Gastrocnemius medialis (tissue), 4 donors: ENCODE measurements around the gene HCN2.

Experiments
- CTCF ChIP-seq, 5 experiments: fragments of 450-650 bp in 3 of 5; fragments of 200-600 bp in 2 of 5; sonication (generic) in 2 of 5; IDR thresholded peaks in 4 of 5; conservative IDR thresholded peaks in 1 of 5; 1 replicate in 4 of 5; 2 replicates in 1 of 5; pipeline ENCODE4 v1.5.1; 2016 to 2019; ENCODE audit warnings: antibody characterized with exemption in 5 of 5, mild to moderate bottlenecking in 3 of 5, moderate library complexity in 3 of 5
- POLR2A ChIP-seq, 2 donors: fragments of 450-650 bp; IDR thresholded peaks; one replicate each; pipeline ENCODE4 v1.6.1; 2017; ENCODE audit warnings: antibody characterized with exemption in 2 of 2, mild to moderate bottlenecking in 2 of 2, moderate library complexity in 2 of 2

- no peak for TF ChIP-seq CTCF (IDR thresholded peaks at IDR 0.05 in 4 of 5, conservative IDR thresholded peaks at IDR 0.05 in 1 of 5)
- TF ChIP-seq POLR2A (IDR thresholded peaks at IDR 0.05) = no peak
Measured at GRCh38 chr19:661427-662196, 71.9 kb downstream of the HCN2 start.
